Ovary (tissue), 9 donors: ENCODE measurements around the gene GTF2A2. TPM values are rescaled to one million over a fixed set of nuclear protein-coding genes. Genes with fewer than 3 reads are reported as not detected.

ENCODE experiments used
- DNase-seq, 5 donors: peaks; one replicate each; pipeline ENCODE4 v3.0.0-alpha.2; 2019 to 2020
- H3K27ac ChIP-seq, 2 donors: fragments of 200-600 bp; one replicate each; pipeline versions ENCODE4 v1.5.1 to v1.8.0; 2019 to 2022
- H3K27me3 ChIP-seq: fragments of 200-600 bp; one replicate; pipeline ENCODE4 v1.8.0; 2022
- H3K36me3 ChIP-seq: fragments of 200-600 bp; sonication (generic); one replicate; pipeline ENCODE4 v1.5.1; 2019
- H3K4me1 ChIP-seq: one replicate; pipeline ENCODE4 v1.8.1; 2013; ENCODE audit warnings: mild to moderate bottlenecking, moderate library complexity; ENCODE audit not compliant: insufficient read depth
- H3K4me3 ChIP-seq: fragments of 200-600 bp; sonication (generic); one replicate; pipeline ENCODE4 v1.5.1; 2017
- H3K9me3 ChIP-seq, 2 donors: fragments of 200-600 bp in 1 of 2; sonication (generic) in 1 of 2; one replicate each; pipeline versions ENCODE4 v1.5.1 to v1.8.1; 2013 to 2019; ENCODE audit warnings: mild to moderate bottlenecking in 1 of 2, moderate library complexity in 1 of 2
- EP300 ChIP-seq: sonication (generic); formaldehyde crosslinking; IDR thresholded peaks from one replicate; pipeline ENCODE4 v1.6.1; 2017; ENCODE audit warnings: antibody characterized with exemption
- POLR2A ChIP-seq: fragments of 450-650 bp; IDR thresholded peaks from one replicate; pipeline ENCODE4 v1.6.1; 2017; ENCODE audit warnings: antibody characterized with exemption, mild to moderate bottlenecking, moderate library complexity
- WGBS, 3 donors: extraction: QIAGEN DNeasy Blood & Tissue Kit in 1 of 3; methylation state at CpG; one replicate each; pipeline versions ENCODE4 v1.1.5 to v1.1.7; 2013 to 2017; 5-methylcytosine and 5-hydroxymethylcytosine counted together
- intact Hi-C, 4 donors: fragments of 100-400 bp; cut with DNase I; formaldehyde crosslinking; loops; one replicate each; pipeline versions ENCODE4 v1.11.0 to v1.15.1; 2022 to 2023
- polyA plus RNA-seq, 2 donors: library from polyadenylated mRNA; stranded (reverse); fragments of 200-250 nt in 1 of 2; fragments of 350-450 nt in 1 of 2; fragmentation: Illumina TruSeq in 1 of 2; extraction: RNeasy Lipid Tissue Mini Kit (QIAGEN cat#74804) in 1 of 2; gene quantifications; one replicate each; pipeline ENCODE4 v1.2.3, GENCODE V29; 2013 to 2014
- total RNA-seq, 7 donors: library from RNA; depleted of rRNA in 2 of 7; stranded (reverse); fragments of >200 nt in 2 of 7; fragmentation: NEBNext Ultra II Directional in 3 of 7; extraction: Animal tissue kit (Norgen Biotek cat#: 25700) in 3 of 7; gene quantifications; one replicate each; pipeline versions ENCODE4 v1.1.0 to v1.2.4, GENCODE V29; 2016 to 2023
- TF ChIP-seq, protein P1 (sequence below), 3 donors: fragments of 450-650 bp in 2 of 3; fragments of 200-600 bp in 1 of 3; IDR thresholded peaks; one replicate each; pipeline versions ENCODE4 v1.5.1 to v1.8.0; 2016 to 2022; ENCODE audit warnings: antibody characterized with exemption in 3 of 3, mild to moderate bottlenecking in 1 of 3
- donor health status: DM: no; HTN: no; CAD: no; lungs with moderate emphysema.
- donor health status: DM: no; HTN: no; CAD: no.
- donor health status: Bipolar disorder and iron deficiency.
- donor health status: DM: yes; HTN: yes; CAD: no.
- donor health status: DM: no; HTN: no; CAD: no.
- donor health status: DM: yes; HTN: yes; CAD: no.

GTF2A2 gene
- total and polyA plus RNA-seq, 9 donors: 45.5 to 113 (median 99.9) TPM

DNA sequence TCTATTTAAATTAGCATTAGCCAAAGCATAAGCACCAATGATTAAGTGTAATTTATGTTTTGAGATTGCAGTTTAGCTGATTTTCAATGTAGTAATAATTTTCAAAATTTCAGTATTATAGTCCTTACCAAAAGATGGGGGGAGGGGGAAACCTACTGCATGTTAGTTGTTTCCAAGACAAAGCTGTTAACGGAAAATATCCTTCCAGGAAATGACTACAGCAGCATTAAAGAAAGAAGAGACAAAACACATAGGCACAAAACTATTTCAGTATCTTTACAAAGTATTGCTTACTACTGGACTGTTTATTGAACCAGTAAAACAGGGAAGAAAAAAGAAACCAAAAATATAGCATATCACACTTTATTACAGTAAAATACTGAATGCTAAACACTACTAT lies 21.3 kb upstream of the GTF2A2 start:
- TF ChIP-seq, protein P1, sequence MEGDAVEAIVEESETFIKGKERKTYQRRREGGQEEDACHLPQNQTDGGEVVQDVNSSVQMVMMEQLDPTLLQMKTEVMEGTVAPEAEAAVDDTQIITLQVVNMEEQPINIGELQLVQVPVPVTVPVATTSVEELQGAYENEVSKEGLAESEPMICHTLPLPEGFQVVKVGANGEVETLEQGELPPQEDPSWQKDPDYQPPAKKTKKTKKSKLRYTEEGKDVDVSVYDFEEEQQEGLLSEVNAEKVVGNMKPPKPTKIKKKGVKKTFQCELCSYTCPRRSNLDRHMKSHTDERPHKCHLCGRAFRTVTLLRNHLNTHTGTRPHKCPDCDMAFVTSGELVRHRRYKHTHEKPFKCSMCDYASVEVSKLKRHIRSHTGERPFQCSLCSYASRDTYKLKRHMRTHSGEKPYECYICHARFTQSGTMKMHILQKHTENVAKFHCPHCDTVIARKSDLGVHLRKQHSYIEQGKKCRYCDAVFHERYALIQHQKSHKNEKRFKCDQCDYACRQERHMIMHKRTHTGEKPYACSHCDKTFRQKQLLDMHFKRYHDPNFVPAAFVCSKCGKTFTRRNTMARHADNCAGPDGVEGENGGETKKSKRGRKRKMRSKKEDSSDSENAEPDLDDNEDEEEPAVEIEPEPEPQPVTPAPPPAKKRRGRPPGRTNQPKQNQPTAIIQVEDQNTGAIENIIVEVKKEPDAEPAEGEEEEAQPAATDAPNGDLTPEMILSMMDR (IDR thresholded peaks at IDR 0.05): no peak
- TF ChIP-seq EP300: no peak
- TF ChIP-seq POLR2A: no peak
- intact Hi-C loops: no loop called here
- no peaks in the 10 kb centered on the region for H3K4me1 ChIP-seq
- H3K27ac ChIP-seq: no peak overlapping the region
- no peaks in the 10 kb centered on the region for H3K27me3 ChIP-seq
- H3K4me3 ChIP-seq: no peak overlapping the region
- no peak for DNase-seq
- no peaks in the 10 kb centered on the region for H3K9me3 ChIP-seq
- 55 to 63% (median 61%) methylated on average over 1 of the region's 1 CpG for WGBS, 3 donors
- peaks cover 4% of the 10 kb centered on the region for H3K36me3 ChIP-seq

- no peak for TF ChIP-seq POLR2A
- TF ChIP-seq EP300: no peak
- Histone ChIP-seq H3K4me3 (no peak overlapping the region), H3K36me3 (peaks cover 4% of the 10 kb centered on the region), H3K9me3 (no peaks in the 10 kb centered on the region), H3K27me3 (no peaks in the 10 kb centered on the region), H3K27ac (no peak overlapping the region), H3K4me1 (no peaks in the 10 kb centered on the region)
- intact Hi-C loops: no loop called here
- WGBS, 3 donors: 68 to 80% (median 72%) methylated on average over 1 of the region's 1 CpG
- DNase-seq: no peak
Measured at GRCh38 chr15:59678172-59678571, 20.9 kb upstream of the GTF2A2 start.

GRCh38 chr15:59676565-59676964 lies 19.2 kb upstream of the GTF2A2 start:
- TF ChIP-seq POLR2A (no peak), EP300 (no peak)
- TF ChIP-seq, protein P1 (IDR thresholded peaks at IDR 0.05): no peak
- H3K4me1 ChIP-seq: no peaks in the 10 kb centered on the region
- no peak for DNase-seq
- no peak overlapping the region for H3K27ac ChIP-seq
- H3K4me3 ChIP-seq: no peak overlapping the region
- WGBS, 3 donors: 94 to 98% (median 95%) methylated on average over 23 of the region's 23 CpGs
- no peaks in the 10 kb centered on the region for H3K9me3 ChIP-seq
- H3K27me3 ChIP-seq: no peaks in the 10 kb centered on the region
- intact Hi-C loops: no loop called here
- H3K36me3 ChIP-seq: peaks cover 4% of the 10 kb centered on the region

GRCh38 chr15:59674361-59674877 lies 17.1 kb upstream of the GTF2A2 start:
- peaks cover 4% of the 10 kb centered on the region for H3K36me3 ChIP-seq
- no peak for DNase-seq
- no peak overlapping the region for H3K4me3 ChIP-seq
- intact Hi-C loops: no loop called here
- TF ChIP-seq POLR2A (no peak), EP300 (no peak)
- TF ChIP-seq, protein P1 (IDR thresholded peaks at IDR 0.05): no peak
- no peaks in the 10 kb centered on the region for H3K9me3 ChIP-seq
- no peaks in the 10 kb centered on the region for H3K4me1 ChIP-seq
- 92 to 95% (median 94%) methylated on average over 3 of the region's 3 CpGs for WGBS, 3 donors
- H3K27ac ChIP-seq: no peak overlapping the region
- H3K27me3 ChIP-seq: no peaks in the 10 kb centered on the region

DNA sequence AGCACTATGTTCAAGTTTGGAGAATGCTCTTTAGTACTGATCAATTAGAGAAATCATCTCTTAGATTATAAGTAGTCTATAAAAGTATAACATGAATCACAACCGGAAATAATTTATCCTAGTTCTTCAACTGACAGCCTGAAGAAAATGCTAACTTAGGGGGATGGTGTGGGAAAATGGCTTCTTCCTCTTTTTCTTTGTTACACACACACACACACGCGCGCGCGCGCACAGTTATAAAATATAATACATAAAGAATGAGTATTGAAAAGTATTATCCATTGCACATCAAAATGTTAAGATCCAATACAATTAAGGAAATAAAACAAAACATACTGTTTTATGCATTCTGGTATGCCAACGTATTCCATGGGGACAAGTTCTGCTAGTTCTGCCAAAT lies 11.2 kb upstream of the GTF2A2 start:
- no peak for DNase-seq
- no peak overlapping the region for H3K27ac ChIP-seq
- H3K4me3 ChIP-seq: no peak overlapping the region
- WGBS, 3 donors: 90 to 95% (median 90%) methylated on average over 8 of the region's 8 CpGs
- no peaks in the 10 kb centered on the region for H3K36me3 ChIP-seq
- no peaks in the 10 kb centered on the region for H3K9me3 ChIP-seq
- H3K4me1 ChIP-seq: no peaks in the 10 kb centered on the region
- TF ChIP-seq EP300 (no peak), POLR2A (no peak)
- TF ChIP-seq, protein P1 (IDR thresholded peaks at IDR 0.05): no peak
- no peaks in the 10 kb centered on the region for H3K27me3 ChIP-seq
- intact Hi-C loops: no loop called here
